ENCODE measurements around the gene SOX9.
A peak's percentile ranks its signal among the peaks of the same experiment; 100 is the strongest.
"Not testable (repeated sequence)": the region's sequence is repeated elsewhere in the genome, so short reads cannot be mapped to it uniquely, and the experiment has no call there.

Gene SOX9

GRCh38 chr17:72101526-72101925, 19.3 kb upstream of the SOX9 start:
- H3K27ac Mint-ChIP-seq = no peak overlapping the region
- peaks cover 6% of the 10 kb centered on the region for H3K9me3 Mint-ChIP-seq
- peaks cover 4% of the 10 kb centered on the region for H3K27me3 Mint-ChIP-seq
- H3K4me1 Mint-ChIP-seq (ENCODE audit: low read depth) = no peaks in the 10 kb centered on the region
- H3K4me3 Mint-ChIP-seq = no peak overlapping the region
- no peaks in the 10 kb centered on the region for H3K36me3 Mint-ChIP-seq (ENCODE audit: low read depth)
- DNase-seq = no peak

GRCh38 chr17:72102366-72102765, 18.5 kb upstream of the SOX9 start:
- Mint-ChIP-seq H3K4me1 (ENCODE audit: low read depth) (no peaks in the 10 kb centered on the region), H3K9me3 (peaks cover 6% of the 10 kb centered on the region)

GRCh38 chr17:72104164-72104862, 16.5 kb upstream of the SOX9 start:
- no peak overlapping the region for H3K27ac Mint-ChIP-seq
- H3K36me3 Mint-ChIP-seq (ENCODE audit: low read depth) = no peaks in the 10 kb centered on the region
- no peak overlapping the region for H3K4me3 Mint-ChIP-seq
- no peaks in the 10 kb centered on the region for H3K4me1 Mint-ChIP-seq (ENCODE audit: low read depth)
- DNase-seq = no peak
- peaks cover 4% of the 10 kb centered on the region for H3K27me3 Mint-ChIP-seq
- H3K9me3 Mint-ChIP-seq = peaks cover 3% of the 10 kb centered on the region

More at GRCh38 chr17:72102366-72102765, 18.5 kb upstream of the SOX9 start:
- no peaks in the 10 kb centered on the region for H3K36me3 Mint-ChIP-seq (ENCODE audit: low read depth)
- no peak overlapping the region for H3K4me3 Mint-ChIP-seq
- no peak for DNase-seq
- H3K27me3 Mint-ChIP-seq = peaks cover 4% of the 10 kb centered on the region
- no peak overlapping the region for H3K27ac Mint-ChIP-seq

GRCh38 chr17:72104863-72105234, 16.0 kb upstream of the SOX9 start:
- H3K27me3 Mint-ChIP-seq = peaks cover 5% of the 10 kb centered on the region
- H3K36me3 Mint-ChIP-seq (ENCODE audit: low read depth) = no peaks in the 10 kb centered on the region
- DNase-seq = no peak
- no peak overlapping the region for H3K4me3 Mint-ChIP-seq
- peaks cover 3% of the 10 kb centered on the region for H3K9me3 Mint-ChIP-seq
- H3K4me1 Mint-ChIP-seq (ENCODE audit: low read depth) = no peaks in the 10 kb centered on the region
- no peak overlapping the region for H3K27ac Mint-ChIP-seq

- DNase-seq = no peak
- no peaks in the 10 kb centered on the region for H3K36me3 Mint-ChIP-seq (ENCODE audit: low read depth)
- no peak overlapping the region for H3K27ac Mint-ChIP-seq
- H3K27me3 Mint-ChIP-seq = peaks cover 19% of the 10 kb centered on the region
- H3K4me1 Mint-ChIP-seq (ENCODE audit: low read depth) = no peaks in the 10 kb centered on the region
- H3K4me3 Mint-ChIP-seq = no peak overlapping the region
- H3K9me3 Mint-ChIP-seq = peaks cover 3% of the 10 kb centered on the region
These were observed 13.7 kb upstream of the SOX9 start for GRCh38 chr17:72107100-72107499.

- Mint-ChIP-seq H3K9me3 (no peaks in the 10 kb centered on the region), H3K4me1 (ENCODE audit: low read depth) (no peaks in the 10 kb centered on the region), H3K4me3 (no peak overlapping the region), H3K27ac (no peak overlapping the region), H3K36me3 (ENCODE audit: low read depth) (no peaks in the 10 kb centered on the region), H3K27me3 (peaks cover 44% of the 10 kb centered on the region)
- DNase-seq = no peak
These were observed 10.4 kb upstream of the SOX9 start for GRCh38 chr17:72110231-72110941.

GRCh38 chr17:72110942-72111318, 9.9 kb upstream of the SOX9 start:
- Mint-ChIP-seq H3K4me3 (no peak overlapping the region), H3K4me1 (ENCODE audit: low read depth) (peaks cover under 1% of the 10 kb centered on the region), H3K27ac (no peak overlapping the region), H3K36me3 (ENCODE audit: low read depth) (no peaks in the 10 kb centered on the region), H3K9me3 (no peaks in the 10 kb centered on the region), H3K27me3 (peaks cover 50% of the 10 kb centered on the region)
- DNase-seq = no peak

- H3K27me3 Mint-ChIP-seq = peaks cover 55% of the 10 kb centered on the region
- H3K4me1 Mint-ChIP-seq (ENCODE audit: low read depth) = peaks cover 3% of the 10 kb centered on the region
- no peak for DNase-seq
- H3K4me3 Mint-ChIP-seq = no peak overlapping the region
- H3K9me3 Mint-ChIP-seq = no peaks in the 10 kb centered on the region
- H3K27ac Mint-ChIP-seq = no peak overlapping the region
- no peaks in the 10 kb centered on the region for H3K36me3 Mint-ChIP-seq (ENCODE audit: low read depth)
These were observed 9.4 kb upstream of the SOX9 start for GRCh38 chr17:72111336-72111923.

GRCh38 chr17:72111926-72112325, 8.9 kb upstream of the SOX9 start:
- not testable (repeated sequence) for H3K27ac Mint-ChIP-seq; DNase-seq; H3K4me3 Mint-ChIP-seq; H3K9me3 Mint-ChIP-seq; H3K36me3 Mint-ChIP-seq (ENCODE audit: low read depth); H3K4me1 Mint-ChIP-seq (ENCODE audit: low read depth)
- H3K27me3 Mint-ChIP-seq = peaks cover 60% of the 10 kb centered on the region

GRCh38 chr17:72113751-72114150, 7.1 kb upstream of the SOX9 start:
- no peak overlapping the region for H3K4me3 Mint-ChIP-seq
- DNase-seq = no peak
- H3K27me3 Mint-ChIP-seq = peaks cover 78% of the 10 kb centered on the region
- no peaks in the 10 kb centered on the region for H3K9me3 Mint-ChIP-seq
- H3K36me3 Mint-ChIP-seq (ENCODE audit: low read depth) = no peaks in the 10 kb centered on the region
- H3K4me1 Mint-ChIP-seq (ENCODE audit: low read depth) = peaks cover 9% of the 10 kb centered on the region
- no peak overlapping the region for H3K27ac Mint-ChIP-seq

GRCh38 chr17:72115781-72116525, 4.9 kb upstream of the SOX9 start:
- DNase-seq = no peak
- Mint-ChIP-seq H3K9me3 (no peaks in the 10 kb centered on the region), H3K4me1 (ENCODE audit: low read depth) (peaks cover 12% of the 10 kb centered on the region), H3K27ac (no peak overlapping the region), H3K4me3 (no peak overlapping the region), H3K36me3 (ENCODE audit: low read depth) (no peaks in the 10 kb centered on the region), H3K27me3 (peaks cover 86% of the 10 kb centered on the region)

GRCh38 chr17:72116661-72117521, 3.9 kb upstream of the SOX9 start:
- Mint-ChIP-seq H3K36me3 (ENCODE audit: low read depth) (no peaks in the 10 kb centered on the region), H3K4me3 (peak overlapping the region; percentile 8), H3K9me3 (no peaks in the 10 kb centered on the region), H3K27me3 (peaks cover 91% of the 10 kb centered on the region), H3K27ac (peak overlapping the region; percentile 37), H3K4me1 (ENCODE audit: low read depth) (peaks cover 16% of the 10 kb centered on the region)
- DNase-seq = no peak

GRCh38 chr17:72117535-72118334, 3.1 kb upstream of the SOX9 start:
- H3K27me3 Mint-ChIP-seq = peaks cover 92% of the 10 kb centered on the region
- DNase-seq = no peak
- no peak overlapping the region for H3K27ac Mint-ChIP-seq
- no peak overlapping the region for H3K4me3 Mint-ChIP-seq
- H3K4me1 Mint-ChIP-seq (ENCODE audit: low read depth) = peaks cover 16% of the 10 kb centered on the region
- H3K9me3 Mint-ChIP-seq = no peaks in the 10 kb centered on the region
- no peaks in the 10 kb centered on the region for H3K36me3 Mint-ChIP-seq (ENCODE audit: low read depth)

Data from activated T-cell treated with anti-CD3 and anti-CD28 coated beads, Interleukin-2, amount 50 U/mL, for 24 hours (primary cell).